GM12878 (cell line): ENCODE data around the gene HBZ. TPM values are rescaled to one million over a fixed set of nuclear protein-coding genes. Genes with fewer than 3 reads are reported as not detected.

Experiments used
- ATAC-seq: fragments of 200-7000 bp; cut with Tn5 transposase; 3 replicates; pipeline ENCODE4 v1.9.1; 2020; ENCODE audit warnings: mild to moderate bottlenecking, moderate library complexity
- BruUV-seq: library from RNA; stranded (reverse); fragments of 400-500 nt; replicated peaks from 2 replicates; lab custom pipeline; 2021; lab: Mats Ljungman, UMichigan
- CTCF ChIA-PET: fragments of 300-600 bp; sonication (Branson Sonifier 250); formaldehyde crosslinking; extraction: SDS; loops from one replicate; lab custom pipeline; 2021; ENCODE audit warnings: inconsistent platforms; lab: Yijun Ruan, JAX
- POLR2A ChIA-PET: fragments of 350-600 bp; formaldehyde crosslinking; extraction: SDS; loops from one replicate; lab custom pipeline; 2021; ENCODE audit warnings: inconsistent platforms; lab: Charles Lee
- RAD21 ChIA-PET: fragments of 300-600 bp; sonication (Branson Sonifier 250); formaldehyde crosslinking; loops from one replicate; lab custom pipeline; 2023; ENCODE audit warnings: antibody characterized with exemption; ENCODE audit not compliant: unreplicated experiment; lab: Charles Lee
- SMC1A ChIA-PET: fragments of 300-600 bp; sonication (Branson Sonifier 250); formaldehyde crosslinking; loops from one replicate; lab custom pipeline; 2023; ENCODE audit not compliant: unreplicated experiment, uncharacterized antibody; lab: Charles Lee
- DNase-seq: peaks from one replicate; pipeline ENCODE4 v3.0.0-alpha.2; 2011; ENCODE audit warnings: low read depth, low spot score
- FAIRE-seq: peaks from 3 replicates; lab custom pipeline; 2011; peaks lifted over from hg19 to GRCh38; lab: Jason Lieb, UNC
- H2AFZ ChIP-seq: 2 replicates; pipeline ENCODE4 v1.6.0; 2011; ENCODE audit warnings: low read depth, low read length, control low read depth; ENCODE audit not compliant: control insufficient read depth
- H3K27ac ChIP-seq: 2 replicates; pipeline ENCODE4 v1.5.1; 2011; ENCODE audit warnings: control low read depth; ENCODE audit not compliant: control insufficient read depth, insufficient read depth
- H3K27me3 ChIP-seq, 2 experiments: replicated peaks in 1 of 2; 2 replicates each; pipeline versions ENCODE4 v1.6.0 to v1.6.1; 2011; ENCODE audit warnings: low read length in 1 of 2; ENCODE audit not compliant: control insufficient read depth in 2 of 2, insufficient read depth in 2 of 2
- H3K36me3 ChIP-seq, 2 experiments: 2 replicates each; pipeline ENCODE4 v1.5.1; 2011; ENCODE audit warnings: low read length in 1 of 2; ENCODE audit not compliant: control insufficient read depth in 2 of 2, insufficient read depth in 2 of 2
- H3K4me1 ChIP-seq: 2 replicates; pipeline ENCODE4 v1.6.1; 2011; ENCODE audit warnings: mild to moderate bottlenecking, low read length, moderate library complexity, mixed read lengths; ENCODE audit not compliant: control insufficient read depth, insufficient read depth
- H3K4me2 ChIP-seq: 2 replicates; pipeline ENCODE4 v1.6.0; 2011; ENCODE audit warnings: control low read depth; ENCODE audit not compliant: control insufficient read depth, insufficient read depth
- H3K4me3 ChIP-seq: fragments of 200-600 bp; sonication (generic); 2 replicates; pipeline ENCODE4 v1.5.1; 2016
- H3K79me2 ChIP-seq: 2 replicates; pipeline ENCODE4 v1.6.0; 2011; ENCODE audit warnings: low read length; ENCODE audit not compliant: control insufficient read depth, insufficient read depth
- H3K9ac ChIP-seq: 2 replicates; pipeline ENCODE4 v1.8.0; 2011; ENCODE audit warnings: low read length, control low read depth, mixed read lengths; ENCODE audit not compliant: control insufficient read depth, insufficient read depth
- H3K9me3 ChIP-seq: replicated peaks from 3 replicates; pipeline ENCODE4 v1.5.1; 2011; ENCODE audit warnings: mild to moderate bottlenecking, low read length; ENCODE audit not compliant: control insufficient read depth, insufficient read depth
- H4K20me1 ChIP-seq: 2 replicates; pipeline ENCODE4 v1.6.0; 2011; ENCODE audit not compliant: control insufficient read depth, insufficient read depth
- CEBPB ChIP-seq, 2 experiments: fragments of 150-350 bp in 1 of 2; IDR thresholded peaks; 2 replicates each; pipeline ENCODE4 v1.6.1; 2012 to 2014; ENCODE audit warnings: low read depth in 2 of 2, low read length in 2 of 2, borderline replicate concordance in 1 of 2, inconsistent platforms in 1 of 2
- IKZF2 ChIP-seq, 2 experiments: fragments of 450-650 bp; IDR thresholded peaks; 2 replicates each; pipeline ENCODE4 v1.6.1; 2017; ENCODE audit warnings: mild to moderate bottlenecking in 2 of 2, moderate library complexity in 2 of 2
- PAX5 ChIP-seq: IDR thresholded peaks from 2 replicates; pipeline ENCODE4 v1.6.1; 2011; ENCODE audit warnings: low read depth, low read length, borderline replicate concordance
- RUNX3 ChIP-seq: IDR thresholded peaks from 2 replicates; pipeline ENCODE4 v1.6.1; 2012; ENCODE audit warnings: low read length, inconsistent platforms
- SMARCA5 ChIP-seq: fragments of 450-650 bp; IDR thresholded peaks from 2 replicates; pipeline ENCODE4 v1.6.1; 2017; ENCODE audit warnings: mild to moderate bottlenecking
- STAT3 ChIP-seq: IDR thresholded peaks from 2 replicates; pipeline ENCODE4 v1.6.1; 2011; ENCODE audit warnings: low read depth, low read length, improper control_type of control experiment
- SUZ12 ChIP-seq: fragments of 200-600 bp; sonication (generic); IDR thresholded peaks from one replicate; pipeline ENCODE4 v1.6.1; 2018; ENCODE audit warnings: antibody characterized with exemption, mild to moderate bottlenecking; ENCODE audit not compliant: unreplicated experiment
- TARDBP ChIP-seq: IDR thresholded peaks from 2 replicates; pipeline ENCODE4 v1.6.1; 2016; ENCODE audit warnings: borderline replicate concordance
- ZNF217 ChIP-seq: fragments of 450-650 bp; IDR thresholded peaks from 2 replicates; pipeline ENCODE4 v1.6.1; 2017; ENCODE audit warnings: antibody characterized with exemption, mild to moderate bottlenecking
- ZSCAN29 ChIP-seq: fragments of 450-650 bp; IDR thresholded peaks from 2 replicates; pipeline ENCODE4 v1.6.1; 2017; ENCODE audit warnings: mild to moderate bottlenecking, moderate library complexity
- WGBS: methylation state at CpG from one replicate; pipeline ENCODE4 v1.1.6; 2016; ENCODE audit warnings: low lambda C conversion rate; ENCODE audit not compliant: insufficient replicate concordance, insufficient coverage; ENCODE audit errors: missing lambda C conversion rate; 5-methylcytosine and 5-hydroxymethylcytosine counted together
- in situ Hi-C: fragments of 300-500 bp; cut with MboI; formaldehyde crosslinking; loops from 9 replicates; pipeline ENCODE4 v1.14.3; 2018; ENCODE audit warnings: mixed read lengths
- intact Hi-C: fragments of 100-400 bp; cut with micrococcal nuclease; formaldehyde crosslinking; loops from one replicate; pipeline ENCODE4 v1.14.2; 2022; ENCODE audit not compliant: unreplicated experiment
- polyA plus RNA-seq, 11 experiments: library from polyadenylated mRNA; depleted of rRNA in 4 of 11; unstranded in 6 of 11; stranded (reverse) in 5 of 11; fragments of >200 nt; fragmentation: Nextera tagmentation in 4 of 11; fragmentation: Illumina TruSeq in 1 of 11; extraction: Ambion mirVana in 4 of 11; extraction: Trizol in 1 of 11; gene quantifications; 1 replicate in 1 of 11; 2 replicates in 10 of 11; pipeline versions ENCODE4 v1.2.1 to v1.2.3, GENCODE V29; 2011 to 2016; ENCODE audit warnings: inconsistent platforms in 2 of 11, missing spikeins in 2 of 11, low read depth in 1 of 11
- total RNA-seq, 4 experiments: library from RNA; depleted of rRNA in 3 of 4; stranded (reverse); fragments of >200 nt in 3 of 4; fragmentation: Illumina TruSeq in 1 of 4; extraction: Trizol in 1 of 4; gene quantifications; 2 replicates each; pipeline versions ENCODE4 v1.2.1 to v1.2.3, GENCODE V29; 2013 to 2021
- TF ChIP-seq, protein P1 (sequence below): fragments of 450-650 bp; IDR thresholded peaks from 2 replicates; pipeline ENCODE4 v1.6.1; 2017; ENCODE audit warnings: low read depth, mild to moderate bottlenecking, moderate library complexity
- TF ChIP-seq, protein P2 (sequence below): fragments of 150-350 bp; IDR thresholded peaks from 2 replicates; pipeline ENCODE4 v1.6.1; 2014; ENCODE audit warnings: mild to moderate bottlenecking, low read depth, low read length

Gene HBZ
- total and polyA plus RNA-seq, 10 of the 15 experiments (the other 5 are each of a cell fraction or from before 2014, with no cell fraction given), result 0.49 TPM; not detected in 9

DNA sequence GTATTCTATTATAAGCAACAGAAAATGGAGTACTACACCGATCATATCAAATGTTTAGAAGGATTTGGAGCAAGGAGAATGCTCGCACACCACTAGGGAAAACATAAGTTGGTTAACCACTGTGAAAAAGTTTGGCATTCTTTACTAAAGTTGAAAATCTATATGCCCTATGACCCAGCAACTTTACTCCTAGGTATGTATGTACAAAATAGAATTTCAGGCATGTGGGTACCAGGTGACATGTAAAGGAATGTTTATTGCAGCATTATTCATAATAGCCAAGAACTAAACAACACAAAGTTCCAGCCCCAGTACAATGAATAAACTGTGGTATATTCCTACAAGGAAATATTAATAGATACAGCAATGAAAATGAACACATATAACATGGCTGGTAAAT, 5.8 kb upstream of the HBZ start:
- in situ Hi-C loops, result no loop called here
- H3K27ac ChIP-seq, result no peak overlapping the region
- POLR2A ChIA-PET, result no interaction called here
- FAIRE-seq (no peak), ATAC-seq (no peak)
- H2AFZ ChIP-seq, result no peak overlapping the region
- H3K4me1 ChIP-seq, result no peaks in the 10 kb centered on the region
- no peak overlapping the region for H3K4me2 ChIP-seq
- TF ChIP-seq ZSCAN29 (no peak), PAX5 (no peak), ZNF217 (no peak), CEBPB (IDR thresholded peaks at IDR 0.05; ENCODE audit: borderline replicate concordance in 1 of 2, low read depth in 2 of 2, low read length in 2 of 2) (no peak), IKZF2 (IDR thresholded peaks at IDR 0.05) (no peak)
- TF ChIP-seq, all 136 proteins: peak for 0
- intact Hi-C loops, result no loop called here
- Histone ChIP-seq H3K27me3 (no peaks in the 10 kb centered on the region), H4K20me1 (no peaks in the 10 kb centered on the region), H3K9ac (no peak overlapping the region), H3K79me2 (no peaks in the 10 kb centered on the region), H3K4me3 (no peak overlapping the region), H3K9me3 (no peaks in the 10 kb centered on the region), H3K36me3 (no peaks in the 10 kb centered on the region)
- 45% methylated on average over 2 of the region's 2 CpGs for WGBS
- no TSS peak for BruUV-seq
- CTCF ChIA-PET, result no interaction called here
- SMC1A ChIA-PET, result no interaction called here
- RAD21 ChIA-PET, result no interaction called here
- no peak for DNase-seq

DNA sequence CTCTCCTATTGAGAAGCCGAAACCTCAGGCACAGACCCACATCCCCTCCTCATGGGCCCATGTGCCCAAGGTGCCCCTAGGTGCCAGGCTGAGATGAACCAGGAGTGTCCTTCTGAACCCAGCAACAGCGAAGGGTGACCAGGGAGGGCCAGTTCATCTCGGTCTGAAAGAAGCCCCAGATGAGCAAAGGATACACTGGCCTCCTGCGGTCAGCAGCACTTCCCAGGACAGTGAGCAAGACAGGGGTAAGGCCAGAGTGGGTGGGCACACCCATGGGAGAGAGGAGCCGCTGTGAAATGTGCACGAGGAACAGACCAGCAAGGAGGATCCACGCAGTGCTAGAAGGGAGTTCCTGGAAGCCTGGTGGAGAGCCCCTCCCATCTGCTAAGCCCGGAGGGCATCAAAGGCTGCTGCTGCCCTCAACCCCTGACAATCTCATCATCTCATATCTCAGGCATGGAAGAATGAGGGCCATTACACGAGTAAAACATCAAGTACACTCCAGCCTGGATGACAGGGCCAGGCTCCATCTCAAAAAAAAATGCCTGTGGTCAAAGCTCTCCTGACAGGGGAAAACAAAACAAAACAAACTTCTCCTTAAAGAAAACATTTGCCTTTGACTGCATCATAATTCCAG, 3.3 kb upstream of the HBZ start:
- 23% methylated on average over 9 of the region's 9 CpGs for WGBS
- Histone ChIP-seq H3K9ac (no peak overlapping the region), H3K4me3 (no peak overlapping the region), H3K79me2 (no peaks in the 10 kb centered on the region), H3K36me3 (no peaks in the 10 kb centered on the region), H3K4me2 (no peak overlapping the region), H2AFZ (no peak overlapping the region), H3K9me3 (no peaks in the 10 kb centered on the region), H3K4me1 (no peaks in the 10 kb centered on the region), H3K27me3 (no peaks in the 10 kb centered on the region), H3K27ac (no peak overlapping the region), H4K20me1 (no peaks in the 10 kb centered on the region)
- FAIRE-seq (no peak), DNase-seq (no peak), ATAC-seq (no peak)
- BruUV-seq, result no TSS peak
- ChIA-PET CTCF (no interaction called here), RAD21 (no interaction called here), POLR2A (no interaction called here), SMC1A (interaction anchor here (0.8 kb wide), 1 partner anchor 16 kb away, joined by 3 read pairs; no protein-coding TSS in a partner anchor)
- in situ Hi-C loops, result no loop called here
- intact Hi-C loops, result no loop called here
- TF ChIP-seq RUNX3, result no peak
- no peak for TF ChIP-seq STAT3
- no peak for TF ChIP-seq SUZ12
- TF ChIP-seq TARDBP, result no peak
- TF ChIP-seq, protein P1, sequence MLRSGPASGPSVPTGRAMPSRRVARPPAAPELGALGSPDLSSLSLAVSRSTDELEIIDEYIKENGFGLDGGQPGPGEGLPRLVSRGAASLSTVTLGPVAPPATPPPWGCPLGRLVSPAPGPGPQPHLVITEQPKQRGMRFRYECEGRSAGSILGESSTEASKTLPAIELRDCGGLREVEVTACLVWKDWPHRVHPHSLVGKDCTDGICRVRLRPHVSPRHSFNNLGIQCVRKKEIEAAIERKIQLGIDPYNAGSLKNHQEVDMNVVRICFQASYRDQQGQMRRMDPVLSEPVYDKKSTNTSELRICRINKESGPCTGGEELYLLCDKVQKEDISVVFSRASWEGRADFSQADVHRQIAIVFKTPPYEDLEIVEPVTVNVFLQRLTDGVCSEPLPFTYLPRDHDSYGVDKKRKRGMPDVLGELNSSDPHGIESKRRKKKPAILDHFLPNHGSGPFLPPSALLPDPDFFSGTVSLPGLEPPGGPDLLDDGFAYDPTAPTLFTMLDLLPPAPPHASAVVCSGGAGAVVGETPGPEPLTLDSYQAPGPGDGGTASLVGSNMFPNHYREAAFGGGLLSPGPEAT, result no peak
- TF ChIP-seq, protein P2, sequence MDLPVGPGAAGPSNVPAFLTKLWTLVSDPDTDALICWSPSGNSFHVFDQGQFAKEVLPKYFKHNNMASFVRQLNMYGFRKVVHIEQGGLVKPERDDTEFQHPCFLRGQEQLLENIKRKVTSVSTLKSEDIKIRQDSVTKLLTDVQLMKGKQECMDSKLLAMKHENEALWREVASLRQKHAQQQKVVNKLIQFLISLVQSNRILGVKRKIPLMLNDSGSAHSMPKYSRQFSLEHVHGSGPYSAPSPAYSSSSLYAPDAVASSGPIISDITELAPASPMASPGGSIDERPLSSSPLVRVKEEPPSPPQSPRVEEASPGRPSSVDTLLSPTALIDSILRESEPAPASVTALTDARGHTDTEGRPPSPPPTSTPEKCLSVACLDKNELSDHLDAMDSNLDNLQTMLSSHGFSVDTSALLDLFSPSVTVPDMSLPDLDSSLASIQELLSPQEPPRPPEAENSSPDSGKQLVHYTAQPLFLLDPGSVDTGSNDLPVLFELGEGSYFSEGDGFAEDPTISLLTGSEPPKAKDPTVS, result no peak
- no peak for TF ChIP-seq SMARCA5
- TF ChIP-seq ZNF217, result no peak
